ENCODE results near the gene CADM1.

- no peak for TF ChIP-seq EZH2phosphoT487 (IDR thresholded peaks at IDR 0.05; ENCODE audit: borderline replicate concordance)
- TF ChIP-seq CTCF (IDR thresholded peaks at IDR 0.05 in 2 of 3, conservative IDR thresholded peaks at IDR 0.05 in 1 of 3; ENCODE audit: borderline replicate concordance in 1 of 3, insufficient read depth in 1 of 3, low read depth in 2 of 3, low read length in 2 of 3): no peak
- TF ChIP-seq SIN3A (IDR thresholded peaks at IDR 0.05; ENCODE audit: low read depth): no peak
- no peak for TF ChIP-seq EZH2 (IDR thresholded peaks at IDR 0.05)
- no peak for TF ChIP-seq ELF1 (IDR thresholded peaks at IDR 0.05; ENCODE audit: borderline replicate concordance, low read depth)
These were observed 325.5 kb downstream of the CADM1 start for GRCh38 chr11:115178705-115179104.

Data from HCT116 (cell line).